OCI-LY1 (cell line): ENCODE measurements around the gene UBE2K.

Experiments used
- H2AFZ ChIP-seq: fragments of 200-600 bp; sonication (generic), shearing (Covaris generic); 2 replicates; pipeline ENCODE4 v1.6.0; 2014; ENCODE audit warnings: antibody characterized with exemption, mild to moderate bottlenecking, low read length
- H3F3A ChIP-seq: fragments of 200-600 bp; sonication (generic), shearing (Covaris generic); 2 replicates; pipeline ENCODE4 v1.6.0; 2014; ENCODE audit warnings: mild to moderate bottlenecking, antibody characterized with exemption, low read length, moderate library complexity; ENCODE audit not compliant: insufficient read depth
- H3K27ac ChIP-seq: fragments of 200-600 bp; sonication (generic); 2 replicates; pipeline ENCODE4 v1.5.1; 2014; ENCODE audit warnings: low read length, mixed run types, mild to moderate bottlenecking, low read depth; ENCODE audit not compliant: poor library complexity, severe bottlenecking
- H3K27me3 ChIP-seq: fragments of 200-600 bp; sonication (generic); 2 replicates; pipeline ENCODE4 v1.6.0; 2014; ENCODE audit warnings: antibody characterized with exemption, mild to moderate bottlenecking, low read length, moderate library complexity; ENCODE audit not compliant: insufficient read depth
- H3K36me3 ChIP-seq: fragments of 200-600 bp; sonication (generic); 2 replicates; pipeline ENCODE4 v1.6.1; 2014; ENCODE audit warnings: mild to moderate bottlenecking, antibody characterized with exemption, low read length, moderate library complexity, mixed read lengths; ENCODE audit not compliant: insufficient read depth
- H3K4me1 ChIP-seq: fragments of 200-600 bp; sonication (generic); 2 replicates; pipeline ENCODE4 v1.5.1; 2014; ENCODE audit warnings: mild to moderate bottlenecking, low read length, moderate library complexity; ENCODE audit not compliant: insufficient read depth, severe bottlenecking
- H3K4me2 ChIP-seq: fragments of 200-600 bp; sonication (generic), shearing (Covaris generic); 2 replicates; pipeline ENCODE4 v1.6.1; 2014; ENCODE audit warnings: low read length
- H3K4me3 ChIP-seq: fragments of 200-600 bp; sonication (generic); 2 replicates; pipeline ENCODE4 v1.5.1; 2014; ENCODE audit warnings: low read length, low read depth, mild to moderate bottlenecking, mixed read lengths; ENCODE audit not compliant: poor library complexity, severe bottlenecking
- H3K79me2 ChIP-seq: fragments of 200-600 bp; shearing (Covaris generic); 2 replicates; pipeline ENCODE4 v1.6.1; 2016; ENCODE audit warnings: mixed run types, low read length, mixed read lengths; ENCODE audit not compliant: insufficient read depth
- H3K9ac ChIP-seq: fragments of 200-600 bp; sonication (generic), shearing (Covaris generic); 2 replicates; pipeline ENCODE4 v1.6.1; 2014; ENCODE audit warnings: mild to moderate bottlenecking, low read length, mixed read lengths
- H3K9me2 ChIP-seq: fragments of 200-600 bp; sonication (generic), shearing (Covaris generic); 2 replicates; pipeline ENCODE4 v1.6.1; 2014; ENCODE audit warnings: low read depth, mild to moderate bottlenecking, low read length, mixed read lengths
- H3K9me3 ChIP-seq: fragments of 200-600 bp; shearing (Covaris generic); 2 replicates; pipeline ENCODE4 v1.6.1; 2014; ENCODE audit warnings: low read length, mixed read lengths
- H4K20me1 ChIP-seq: fragments of 200-600 bp; sonication (generic), shearing (Covaris generic); 2 replicates; pipeline ENCODE4 v1.6.0; 2016; ENCODE audit warnings: mild to moderate bottlenecking, low read length; ENCODE audit not compliant: insufficient read depth
- EZH2 ChIP-seq: fragments of 200-600 bp; sonication (generic), shearing (Covaris generic); IDR thresholded peaks from 2 replicates; pipeline ENCODE4 v1.8.0; 2017; ENCODE audit warnings: borderline replicate concordance, mixed run types, mild to moderate bottlenecking, antibody characterized with exemption, low read length, moderate library complexity, mixed read lengths
- TF ChIP-seq, protein P1 (sequence below): fragments of 200-600 bp; sonication (generic), shearing (Covaris generic); IDR thresholded peaks from 2 replicates; pipeline ENCODE4 v1.5.1; 2017; ENCODE audit warnings: mild to moderate bottlenecking, antibody characterized with exemption, low read length, moderate library complexity, mixed read lengths

UBE2K gene

GRCh38 chr4:39754309-39754708 is 56.4 kb downstream of the UBE2K start:
- Histone ChIP-seq H3K4me3 (no peak overlapping the region), H3K9me3 (no peaks in the 10 kb centered on the region), H4K20me1 (no peaks in the 10 kb centered on the region), H3K27me3 (no peaks in the 10 kb centered on the region), H3K4me1 (peaks cover 22% of the 10 kb centered on the region), H3K9me2 (no peaks in the 10 kb centered on the region), H3K79me2 (peaks cover 4% of the 10 kb centered on the region; the same call in 1 of the 2 replicates), H3K36me3 (peaks cover 70% of the 10 kb centered on the region), H2AFZ (no peak overlapping the region), H3F3A (no peaks in the 10 kb centered on the region), H3K27ac (peak overlapping the region; percentile 78), H3K9ac (peak overlapping the region; percentile 14; the same call in 1 of the 2 replicates), H3K4me2 (peak overlapping the region; percentile 25)
- TF ChIP-seq, protein P1, sequence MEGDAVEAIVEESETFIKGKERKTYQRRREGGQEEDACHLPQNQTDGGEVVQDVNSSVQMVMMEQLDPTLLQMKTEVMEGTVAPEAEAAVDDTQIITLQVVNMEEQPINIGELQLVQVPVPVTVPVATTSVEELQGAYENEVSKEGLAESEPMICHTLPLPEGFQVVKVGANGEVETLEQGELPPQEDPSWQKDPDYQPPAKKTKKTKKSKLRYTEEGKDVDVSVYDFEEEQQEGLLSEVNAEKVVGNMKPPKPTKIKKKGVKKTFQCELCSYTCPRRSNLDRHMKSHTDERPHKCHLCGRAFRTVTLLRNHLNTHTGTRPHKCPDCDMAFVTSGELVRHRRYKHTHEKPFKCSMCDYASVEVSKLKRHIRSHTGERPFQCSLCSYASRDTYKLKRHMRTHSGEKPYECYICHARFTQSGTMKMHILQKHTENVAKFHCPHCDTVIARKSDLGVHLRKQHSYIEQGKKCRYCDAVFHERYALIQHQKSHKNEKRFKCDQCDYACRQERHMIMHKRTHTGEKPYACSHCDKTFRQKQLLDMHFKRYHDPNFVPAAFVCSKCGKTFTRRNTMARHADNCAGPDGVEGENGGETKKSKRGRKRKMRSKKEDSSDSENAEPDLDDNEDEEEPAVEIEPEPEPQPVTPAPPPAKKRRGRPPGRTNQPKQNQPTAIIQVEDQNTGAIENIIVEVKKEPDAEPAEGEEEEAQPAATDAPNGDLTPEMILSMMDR = no peak
- no peak for TF ChIP-seq EZH2

- peaks cover 70% of the 10 kb centered on the region for H3K36me3 ChIP-seq
- H4K20me1 ChIP-seq = no peaks in the 10 kb centered on the region
- TF ChIP-seq EZH2 = no peak
- TF ChIP-seq, protein P1 = no peak
Observed at GRCh38 chr4:39756159-39756558, 58.2 kb downstream of the UBE2K start.

DNA sequence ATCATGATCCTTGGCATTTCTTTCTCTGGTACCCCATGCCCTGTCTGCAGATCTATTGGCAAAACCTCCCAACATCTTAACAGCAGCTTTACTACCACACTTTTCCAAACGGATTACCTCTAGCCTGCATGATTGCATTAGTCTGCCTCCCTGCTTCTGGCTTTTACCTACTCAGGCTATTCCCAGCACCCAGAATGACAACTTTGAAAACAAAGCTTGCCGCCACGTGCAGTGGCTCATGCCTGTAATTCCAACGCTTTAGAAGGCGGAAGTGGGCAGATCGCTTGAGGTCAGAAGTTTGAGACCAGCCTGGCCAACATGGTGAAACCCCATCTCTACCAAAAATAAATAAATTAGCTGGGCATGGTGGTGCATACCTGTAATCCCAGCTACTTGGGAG is 60.2 kb downstream of the UBE2K start:
- TF ChIP-seq, protein P1 = no peak
- no peak for TF ChIP-seq EZH2

More at GRCh38 chr4:39756159-39756558, 58.2 kb downstream of the UBE2K start:
- Histone ChIP-seq H2AFZ (no peak overlapping the region), H3K9me3 (no peaks in the 10 kb centered on the region), H3K27me3 (no peaks in the 10 kb centered on the region), H3F3A (no peaks in the 10 kb centered on the region), H3K27ac (no peak overlapping the region), H3K9me2 (no peaks in the 10 kb centered on the region), H3K4me1 (peaks cover 22% of the 10 kb centered on the region), H3K4me2 (no peak overlapping the region), H3K79me2 (peaks cover 4% of the 10 kb centered on the region; the same call in 1 of the 2 replicates), H3K9ac (no peak overlapping the region), H3K4me3 (no peak overlapping the region)

More for the DNA sequence above, 60.2 kb downstream of the UBE2K start:
- Histone ChIP-seq H3K79me2 (peaks cover 4% of the 10 kb centered on the region; the same call in 1 of the 2 replicates), H3K4me1 (peaks cover 19% of the 10 kb centered on the region), H3K9me2 (no peaks in the 10 kb centered on the region), H3K27ac (no peak overlapping the region), H3K9ac (no peak overlapping the region), H3F3A (no peaks in the 10 kb centered on the region), H4K20me1 (no peaks in the 10 kb centered on the region), H3K4me2 (no peak overlapping the region), H3K27me3 (no peaks in the 10 kb centered on the region), H3K36me3 (peaks cover 74% of the 10 kb centered on the region), H3K9me3 (no peaks in the 10 kb centered on the region), H2AFZ (no peak overlapping the region), H3K4me3 (no peak overlapping the region)
